ENCODE data around the gene CROCC2.

The CROCC2 gene

DNA sequence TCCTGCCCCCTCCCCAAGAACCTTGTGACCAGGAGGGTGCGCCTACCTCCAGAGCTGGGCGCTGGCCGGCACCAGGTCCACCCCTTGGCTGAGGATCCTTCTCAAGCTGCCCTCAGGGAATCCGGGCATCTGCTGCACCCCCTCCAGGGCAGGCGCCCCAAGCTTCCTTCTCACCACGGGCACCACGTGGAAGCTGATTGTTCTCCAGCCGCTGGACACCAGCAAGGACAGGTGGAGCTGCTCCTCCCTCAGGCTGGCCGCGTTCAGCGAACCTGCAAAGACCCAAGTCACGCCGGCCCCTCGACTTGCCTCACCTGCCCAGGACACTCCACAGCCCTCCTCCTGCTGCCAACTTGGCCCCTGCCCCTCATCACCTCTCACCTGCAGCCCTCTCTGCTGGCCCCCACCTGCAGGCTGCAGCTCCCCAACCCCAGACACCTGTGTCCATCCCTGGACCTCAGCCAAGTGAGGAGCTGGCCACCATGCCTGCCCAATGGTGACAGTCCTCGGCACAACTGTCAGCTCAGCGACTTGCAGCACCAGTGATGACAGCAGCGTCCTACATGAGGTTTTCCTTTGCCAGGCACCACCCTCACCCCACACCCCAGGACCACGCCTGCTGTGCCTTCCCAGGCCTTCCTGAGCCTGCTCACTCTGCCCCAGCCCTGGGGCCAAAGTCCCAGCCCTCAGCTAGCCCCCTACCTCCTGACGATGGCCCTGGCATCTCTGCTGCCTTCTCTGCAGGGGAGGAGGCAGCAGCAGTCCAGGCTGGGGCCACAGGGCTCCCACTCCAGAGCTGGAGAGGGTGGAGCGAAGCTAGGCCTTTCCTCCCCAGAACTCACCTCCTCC is 14.4 kb upstream of the CROCC2 start:
- ChIA-PET POLR2A (no interaction called here), CTCF (no interaction called here)

DNA sequence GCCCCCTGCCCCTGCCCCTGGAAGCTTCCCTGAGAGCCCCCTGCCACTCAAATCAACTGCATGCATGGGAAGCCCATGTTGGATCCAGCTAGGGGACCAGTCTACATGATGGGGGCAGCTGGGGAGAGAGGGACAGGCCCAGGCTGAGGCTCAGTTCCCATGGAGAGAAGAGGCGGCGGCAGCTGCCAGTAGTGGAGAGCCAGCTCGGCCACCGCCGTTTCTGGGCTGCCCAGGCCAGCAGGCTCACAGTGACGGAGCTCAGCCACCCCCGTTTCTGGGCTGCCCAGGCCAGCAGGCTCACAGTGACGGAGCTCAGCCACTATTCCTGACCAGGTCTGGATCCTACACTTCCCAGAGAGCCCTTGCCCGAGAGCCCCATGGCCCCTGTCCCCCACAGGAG is 13.8 kb upstream of the CROCC2 start:
- POLR2A ChIA-PET = no interaction called here
- no peak for DNase-seq (ENCODE audit: extremely low spot score)
- TF ChIP-seq BHLHE40 (IDR thresholded peaks at IDR 0.05; ENCODE audit: borderline replicate concordance) = no peak
- CTCF ChIA-PET = no interaction called here

More for the DNA sequence above, 14.4 kb upstream of the CROCC2 start:
- TF ChIP-seq SP1 (IDR thresholded peaks at IDR 0.05) = no peak
- no peak for TF ChIP-seq FOXA1 (IDR thresholded peaks at IDR 0.05)
- no peak for TF ChIP-seq L3MBTL2 (conservative IDR thresholded peaks at IDR 0.05)
- no peak for TF ChIP-seq FOXM1 (IDR thresholded peaks at IDR 0.05; ENCODE audit: borderline replicate concordance)
- no peak for TF ChIP-seq ELF4 (IDR thresholded peaks at IDR 0.05)
- TF ChIP-seq, protein P1, sequence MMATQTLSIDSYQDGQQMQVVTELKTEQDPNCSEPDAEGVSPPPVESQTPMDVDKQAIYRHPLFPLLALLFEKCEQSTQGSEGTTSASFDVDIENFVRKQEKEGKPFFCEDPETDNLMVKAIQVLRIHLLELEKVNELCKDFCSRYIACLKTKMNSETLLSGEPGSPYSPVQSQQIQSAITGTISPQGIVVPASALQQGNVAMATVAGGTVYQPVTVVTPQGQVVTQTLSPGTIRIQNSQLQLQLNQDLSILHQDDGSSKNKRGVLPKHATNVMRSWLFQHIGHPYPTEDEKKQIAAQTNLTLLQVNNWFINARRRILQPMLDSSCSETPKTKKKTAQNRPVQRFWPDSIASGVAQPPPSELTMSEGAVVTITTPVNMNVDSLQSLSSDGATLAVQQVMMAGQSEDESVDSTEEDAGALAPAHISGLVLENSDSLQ (IDR thresholded peaks at IDR 0.05) = no peak
- no peak for TF ChIP-seq LEF1 (IDR thresholded peaks at IDR 0.05; ENCODE audit: borderline replicate concordance)
- TF ChIP-seq NFRKB (IDR thresholded peaks at IDR 0.05) = no peak
- TF ChIP-seq CTBP1 (IDR thresholded peaks at IDR 0.05; ENCODE audit: borderline replicate concordance) = no peak
- DNase-seq (ENCODE audit: extremely low spot score) = no peak

DNA sequence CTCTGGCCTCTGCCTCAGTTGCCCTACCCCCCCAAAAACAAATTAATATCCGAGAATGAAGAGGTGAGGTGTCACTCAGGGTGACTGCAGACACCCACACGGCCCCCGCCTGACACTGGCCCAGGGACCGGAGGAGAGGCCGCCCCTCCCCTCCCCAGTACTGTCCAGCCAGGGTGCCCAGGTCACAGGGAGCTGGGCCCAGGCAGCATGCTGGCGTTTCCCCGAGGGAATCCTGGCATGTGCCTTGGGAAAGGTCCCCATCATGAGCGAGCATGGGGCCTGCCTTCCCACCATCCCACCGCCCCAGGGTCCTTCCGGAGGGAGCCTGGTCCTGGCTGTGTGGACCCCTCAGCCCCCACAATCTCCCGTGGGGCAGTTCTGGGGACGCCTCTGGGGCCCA is 13.2 kb upstream of the CROCC2 start:
- DNase-seq (ENCODE audit: extremely low spot score) = no peak
- ChIA-PET POLR2A (no interaction called here), CTCF (no interaction called here)
- TF ChIP-seq FOXK2 (IDR thresholded peaks at IDR 0.05) (no peak), HDGF (IDR thresholded peaks at IDR 0.05; ENCODE audit: borderline replicate concordance) (no peak), ZNF384 (IDR thresholded peaks at IDR 0.05) (no peak), BHLHE40 (IDR thresholded peaks at IDR 0.05; ENCODE audit: borderline replicate concordance) (no peak), L3MBTL2 (conservative IDR thresholded peaks at IDR 0.05) (no peak), ELF4 (IDR thresholded peaks at IDR 0.05) (no peak), CTBP1 (IDR thresholded peaks at IDR 0.05; ENCODE audit: borderline replicate concordance) (no peak), SUZ12 (IDR thresholded peaks at IDR 0.05) (no peak), LEF1 (IDR thresholded peaks at IDR 0.05; ENCODE audit: borderline replicate concordance) (no peak), SP1 (IDR thresholded peaks at IDR 0.05) (no peak)

DNA sequence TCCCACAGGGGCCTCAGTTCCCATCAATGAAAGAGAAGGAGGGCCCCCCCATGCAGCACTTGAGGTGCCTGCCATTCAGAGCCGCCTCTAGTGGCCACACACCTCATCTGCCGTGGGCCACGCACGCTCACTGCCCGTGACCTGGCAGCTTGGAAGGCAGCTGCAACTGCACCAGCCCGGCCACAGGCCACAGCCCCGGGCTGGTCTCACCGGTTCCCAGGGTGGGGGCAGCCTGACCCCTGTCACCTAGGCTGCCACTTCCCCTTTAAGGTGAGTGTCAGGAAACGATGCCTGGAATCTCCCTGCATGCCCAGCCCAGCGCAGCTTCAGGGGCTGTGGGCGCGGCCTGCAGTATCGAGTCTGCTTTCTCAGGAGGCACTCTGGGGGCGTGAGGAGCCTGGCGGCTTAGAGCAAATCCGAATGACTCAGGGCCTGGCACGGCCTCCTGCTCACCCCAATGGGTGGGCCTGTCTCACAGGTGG is 12.7 kb upstream of the CROCC2 start:
- no peak for DNase-seq (ENCODE audit: extremely low spot score)
- CTCF ChIA-PET = no interaction called here
- TF ChIP-seq SUZ12 (IDR thresholded peaks at IDR 0.05) = no peak
- TF ChIP-seq ZNF384 (IDR thresholded peaks at IDR 0.05) = no peak
- TF ChIP-seq, protein P1 (IDR thresholded peaks at IDR 0.05) = no peak
- no peak for TF ChIP-seq HDGF (IDR thresholded peaks at IDR 0.05; ENCODE audit: borderline replicate concordance)
- no peak for TF ChIP-seq ELF4 (IDR thresholded peaks at IDR 0.05)
- TF ChIP-seq LEF1 (IDR thresholded peaks at IDR 0.05; ENCODE audit: borderline replicate concordance) = no peak
- no peak for TF ChIP-seq TARDBP (IDR thresholded peaks at IDR 0.05)
- no peak for TF ChIP-seq BHLHE40 (IDR thresholded peaks at IDR 0.05; ENCODE audit: borderline replicate concordance)
- TF ChIP-seq FOXA1 (IDR thresholded peaks at IDR 0.05) = no peak
- no peak for TF ChIP-seq SP1 (IDR thresholded peaks at IDR 0.05)
- no peak for TF ChIP-seq FOXM1 (IDR thresholded peaks at IDR 0.05; ENCODE audit: borderline replicate concordance)
- no peak for TF ChIP-seq FOXK2 (IDR thresholded peaks at IDR 0.05)
- TF ChIP-seq CTBP1 (IDR thresholded peaks at IDR 0.05; ENCODE audit: borderline replicate concordance) = no peak
- no peak for TF ChIP-seq L3MBTL2 (conservative IDR thresholded peaks at IDR 0.05)
- TF ChIP-seq ARNT (IDR thresholded peaks at IDR 0.05) = no peak
- TF ChIP-seq NFRKB (IDR thresholded peaks at IDR 0.05) = no peak
- POLR2A ChIA-PET = no interaction called here

DNA sequence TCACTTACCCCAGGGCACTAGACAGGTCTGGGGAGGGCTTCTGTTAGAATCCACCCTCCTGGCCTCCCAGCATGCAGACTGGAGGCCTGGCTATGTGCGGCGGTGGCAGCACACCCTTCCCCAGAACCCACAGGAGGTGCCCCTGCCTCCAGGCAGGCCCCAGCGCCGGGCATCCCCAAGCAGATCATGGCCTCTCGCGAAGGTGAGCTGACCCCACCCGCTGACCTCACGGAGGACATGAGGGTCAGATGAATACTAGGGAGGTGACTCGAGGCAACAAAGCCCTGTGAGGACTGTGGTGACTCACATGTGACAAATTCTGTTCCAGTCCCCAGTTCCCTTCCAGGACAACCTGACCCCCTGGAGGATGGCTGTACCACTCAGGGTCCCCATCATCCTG is 12.1 kb upstream of the CROCC2 start:
- ChIA-PET CTCF (no interaction called here), POLR2A (no interaction called here)
- TF ChIP-seq FOXM1 (IDR thresholded peaks at IDR 0.05; ENCODE audit: borderline replicate concordance) (no peak), SUZ12 (IDR thresholded peaks at IDR 0.05) (no peak), ZNF384 (IDR thresholded peaks at IDR 0.05) (no peak), BHLHE40 (IDR thresholded peaks at IDR 0.05; ENCODE audit: borderline replicate concordance) (no peak), CTBP1 (IDR thresholded peaks at IDR 0.05; ENCODE audit: borderline replicate concordance) (no peak), ELF4 (IDR thresholded peaks at IDR 0.05) (no peak), SP1 (IDR thresholded peaks at IDR 0.05) (no peak), HDGF (IDR thresholded peaks at IDR 0.05; ENCODE audit: borderline replicate concordance) (no peak), L3MBTL2 (conservative IDR thresholded peaks at IDR 0.05) (no peak), ARNT (IDR thresholded peaks at IDR 0.05) (no peak), LEF1 (IDR thresholded peaks at IDR 0.05; ENCODE audit: borderline replicate concordance) (no peak)
- TF ChIP-seq, protein P1 (IDR thresholded peaks at IDR 0.05) = no peak
- DNase-seq (ENCODE audit: extremely low spot score) = no peak

DNA sequence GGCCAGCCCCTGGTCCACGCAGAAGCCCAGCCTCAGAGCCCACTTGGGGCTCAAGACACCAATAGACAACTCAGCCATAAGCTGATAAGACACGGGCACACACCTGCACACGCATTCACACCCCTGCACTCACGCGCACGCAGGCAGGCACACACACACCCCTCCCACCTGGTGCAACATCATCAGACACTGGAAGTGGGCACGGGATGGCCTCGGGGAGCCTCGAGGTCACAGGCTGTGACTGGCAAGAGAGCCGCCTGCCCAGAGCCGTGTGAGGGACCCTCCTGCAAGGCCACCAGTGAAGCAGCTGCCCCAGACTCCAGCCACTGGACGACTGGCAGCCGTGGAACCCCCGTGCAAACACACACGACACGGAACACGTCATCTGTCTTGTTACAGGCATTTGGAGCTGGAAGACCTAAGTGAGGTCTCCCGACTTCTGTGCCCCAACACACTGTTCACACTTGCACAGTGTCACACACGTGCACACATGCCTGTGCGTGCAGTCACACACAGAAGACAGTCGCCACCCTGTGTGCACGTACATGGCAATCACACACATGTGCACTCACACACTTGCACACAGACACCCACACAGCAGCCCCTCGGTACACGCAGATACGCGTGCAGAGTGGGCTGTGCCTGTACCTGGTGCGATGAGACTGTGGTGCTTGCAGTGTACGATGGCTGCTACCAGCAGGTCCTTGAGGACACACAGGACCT is 11.1 kb upstream of the CROCC2 start:
- POLR2A ChIA-PET = no interaction called here
- no peak for TF ChIP-seq BHLHE40 (IDR thresholded peaks at IDR 0.05; ENCODE audit: borderline replicate concordance)
- TF ChIP-seq ARNT (IDR thresholded peaks at IDR 0.05) = no peak
- CTCF ChIA-PET = no interaction called here
- no peak for DNase-seq (ENCODE audit: extremely low spot score)
